Mesenchymal stem cell (in vitro differentiated cells and primary cell): Measurements from ENCODE around the gene ITGB5.

Source experiments
- DNase-seq: peaks from one replicate; pipeline ENCODE4 v3.0.0-alpha.2; 2013
- H2AFZ ChIP-seq: one replicate; pipeline ENCODE4 v1.6.1; 2013; ENCODE audit warnings: low read depth, mild to moderate bottlenecking, control low read depth, inconsistent platforms, low read length, moderate library complexity
- H2AK5ac ChIP-seq: 2 replicates; pipeline ENCODE4 v1.6.1; 2013; ENCODE audit warnings: low read length, moderate library complexity, mild to moderate bottlenecking, inconsistent platforms; ENCODE audit not compliant: severe bottlenecking
- H2BK120ac ChIP-seq: one replicate; pipeline ENCODE4 v1.6.1; 2013; ENCODE audit warnings: low read depth, mild to moderate bottlenecking, inconsistent platforms, low read length, moderate library complexity
- H2BK12ac ChIP-seq, 2 experiments: one replicate each; pipeline ENCODE4 v1.6.1; 2013; ENCODE audit warnings: inconsistent platforms in 2 of 2, low read length in 2 of 2, mild to moderate bottlenecking in 2 of 2, moderate library complexity in 2 of 2, control low read depth in 1 of 2
- H2BK15ac ChIP-seq: one replicate; pipeline ENCODE4 v1.6.1; 2013; ENCODE audit warnings: mild to moderate bottlenecking, low read depth, inconsistent platforms; ENCODE audit not compliant: poor library complexity, severe bottlenecking
- H2BK5ac ChIP-seq: 2 replicates; pipeline ENCODE4 v1.6.1; 2013; ENCODE audit warnings: low read depth, mild to moderate bottlenecking, low read length, control low read depth, inconsistent platforms; ENCODE audit not compliant: poor library complexity, severe bottlenecking
- H3K14ac ChIP-seq, 2 experiments: one replicate each; pipeline ENCODE4 v1.6.1; 2013; ENCODE audit warnings: inconsistent platforms in 2 of 2, low read length in 2 of 2, control low read depth in 1 of 2, mild to moderate bottlenecking in 1 of 2, moderate library complexity in 1 of 2
- H3K18ac ChIP-seq, 2 experiments: one replicate each; pipeline ENCODE4 v1.6.1; 2013; ENCODE audit warnings: inconsistent platforms in 2 of 2, low read length in 2 of 2, control low read depth in 1 of 2, low read depth in 1 of 2, mild to moderate bottlenecking in 1 of 2
- H3K23ac ChIP-seq, 2 experiments: one replicate each; pipeline ENCODE4 v1.6.1; 2013; ENCODE audit warnings: inconsistent platforms in 2 of 2, low read length in 2 of 2, mild to moderate bottlenecking in 2 of 2, moderate library complexity in 2 of 2, control low read depth in 1 of 2
- H3K27ac ChIP-seq: 2 replicates; pipeline ENCODE4 v1.5.1; 2013; ENCODE audit warnings: mild to moderate bottlenecking, moderate library complexity, low read length, control low read depth, inconsistent platforms; ENCODE audit not compliant: poor library complexity, severe bottlenecking
- H3K27me3 ChIP-seq, 2 experiments: 2 replicates each; pipeline versions ENCODE4 v1.6.1 to v1.7.0; 2013; ENCODE audit warnings: low read length in 2 of 2, mild to moderate bottlenecking in 2 of 2, moderate library complexity in 2 of 2, control low read depth in 1 of 2, inconsistent platforms in 1 of 2; ENCODE audit not compliant: control insufficient read depth in 1 of 2, insufficient read depth in 1 of 2
- H3K36me3 ChIP-seq, 2 experiments: 2 replicates each; pipeline versions ENCODE4 v1.6.1 to v1.7.0; 2013; ENCODE audit warnings: low read length in 2 of 2, control low read depth in 1 of 2, inconsistent platforms in 1 of 2, low read depth in 1 of 2, mild to moderate bottlenecking in 1 of 2; ENCODE audit not compliant: insufficient read depth in 2 of 2, control insufficient read depth in 1 of 2
- H3K4ac ChIP-seq, 2 experiments: one replicate each; pipeline ENCODE4 v1.6.1; 2013; ENCODE audit warnings: inconsistent platforms in 2 of 2, low read length in 2 of 2, mild to moderate bottlenecking in 2 of 2, moderate library complexity in 2 of 2, control low read depth in 1 of 2, low read depth in 1 of 2
- H3K4me1 ChIP-seq: 2 replicates; pipeline ENCODE4 v1.6.1; 2013; ENCODE audit warnings: low read depth, low read length, control low read depth; ENCODE audit not compliant: control insufficient read depth, insufficient read depth
- H3K4me2 ChIP-seq: 2 replicates; pipeline ENCODE4 v1.6.1; 2013; ENCODE audit warnings: low read length, mild to moderate bottlenecking, inconsistent platforms; ENCODE audit not compliant: poor library complexity, severe bottlenecking
- H3K4me3 ChIP-seq, 2 experiments: 2 replicates each; pipeline versions ENCODE4 v1.5.1 to v1.7.0; 2013; ENCODE audit warnings: low read length in 2 of 2, mild to moderate bottlenecking in 2 of 2, control low read depth in 1 of 2, low read depth in 1 of 2; ENCODE audit not compliant: insufficient read depth in 1 of 2
- H3K79me1 ChIP-seq: replicated peaks from 2 replicates; pipeline ENCODE4 v1.6.1; 2013; ENCODE audit warnings: mild to moderate bottlenecking, control low read depth, low read length, inconsistent platforms; ENCODE audit not compliant: poor library complexity, severe bottlenecking
- H3K9ac ChIP-seq: 2 replicates; pipeline ENCODE4 v1.7.0; 2013; ENCODE audit warnings: mild to moderate bottlenecking, low read length, moderate library complexity
- H3K9me3 ChIP-seq: 2 replicates; pipeline ENCODE4 v1.7.0; 2013; ENCODE audit warnings: mild to moderate bottlenecking, low read length; ENCODE audit not compliant: control insufficient read depth
- H4K8ac ChIP-seq: one replicate; pipeline ENCODE4 v1.6.1; 2013; ENCODE audit warnings: inconsistent platforms, mild to moderate bottlenecking, low read length, moderate library complexity
- H4K91ac ChIP-seq: one replicate; pipeline ENCODE4 v1.6.1; 2013; ENCODE audit warnings: mild to moderate bottlenecking, low read length, inconsistent platforms
- WGBS: methylation state at CpG from one replicate; pipeline ENCODE4 v1.1.7; 2013; ENCODE audit warnings: mixed read lengths; 5-methylcytosine and 5-hydroxymethylcytosine counted together

ITGB5 gene

DNA sequence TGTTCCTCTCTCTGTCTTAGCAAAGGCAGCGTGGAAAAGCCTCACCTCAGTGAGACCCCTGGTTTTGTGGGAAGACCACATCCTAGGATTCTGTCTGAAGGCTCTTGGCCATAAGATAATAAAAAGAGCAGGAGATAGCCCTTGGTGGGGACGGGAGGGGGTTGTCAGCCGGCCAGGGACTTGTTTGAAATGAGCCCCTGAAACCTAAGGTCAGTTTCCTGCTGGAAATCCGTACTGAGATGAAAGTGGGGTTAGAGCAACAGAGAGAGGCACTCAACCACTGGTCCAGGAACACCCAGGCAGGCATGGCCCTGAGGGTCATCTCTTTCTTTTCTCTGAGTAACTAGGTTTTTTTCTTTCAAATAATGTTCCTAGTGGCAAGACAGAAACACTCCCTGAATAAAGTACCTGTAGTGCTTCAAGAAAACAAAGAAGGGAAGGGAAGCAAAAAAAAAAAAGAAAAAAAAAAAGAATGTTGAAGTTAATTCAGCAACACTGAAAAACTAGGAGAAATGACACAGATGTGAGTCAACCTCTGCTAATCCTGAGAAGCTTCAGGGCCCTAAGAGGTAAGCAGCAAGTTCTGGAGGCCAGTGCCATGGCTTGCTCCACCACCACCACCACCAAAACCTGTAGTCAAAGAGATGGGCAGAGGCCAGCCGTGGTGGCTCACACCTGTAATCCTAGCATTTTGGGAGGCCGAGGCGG, 3.2 kb downstream of the ITGB5 start:
- peak overlapping the region in 1 of 2 experiments; percentile 94 for H3K23ac ChIP-seq
- no peak overlapping the region for H3K4me2 ChIP-seq
- peaks cover 23% of the 10 kb centered on the region for H3K4me1 ChIP-seq
- H2BK5ac ChIP-seq, result no peak overlapping the region
- 54% methylated on average over 7 of the region's 7 CpGs for WGBS
- H4K8ac ChIP-seq, result peak overlapping the region; percentile 87
- no peak overlapping the region for H3K4me3 ChIP-seq
- peak overlapping the region; percentile 94 for H2AK5ac ChIP-seq
- no peak overlapping the region for H2BK15ac ChIP-seq
- peak overlapping the region; percentile 85 for H3K27ac ChIP-seq
- no peaks in the 10 kb centered on the region for H3K79me1 ChIP-seq
- no peak overlapping the region for H3K14ac ChIP-seq
- no peaks in the 10 kb centered on the region for H3K27me3 ChIP-seq
- peak overlapping the region; percentile 40 to 88 for H3K18ac ChIP-seq
- H3K4ac ChIP-seq, result peak overlapping the region; percentile 73 to 81
- peak overlapping the region; percentile 84 for H4K91ac ChIP-seq
- peak; percentile 59 for DNase-seq
- peak overlapping the region; percentile 32 to 67 for H2BK12ac ChIP-seq
- no peak overlapping the region for H2AFZ ChIP-seq
- peak overlapping the region; percentile 35 for H3K9ac ChIP-seq
- H3K36me3 ChIP-seq, result peaks cover 0 to 16% of the 10 kb centered on the region in 2 experiments
- H3K9me3 ChIP-seq, result no peaks in the 10 kb centered on the region
- H2BK120ac ChIP-seq, result peak overlapping the region; percentile 86

DNA sequence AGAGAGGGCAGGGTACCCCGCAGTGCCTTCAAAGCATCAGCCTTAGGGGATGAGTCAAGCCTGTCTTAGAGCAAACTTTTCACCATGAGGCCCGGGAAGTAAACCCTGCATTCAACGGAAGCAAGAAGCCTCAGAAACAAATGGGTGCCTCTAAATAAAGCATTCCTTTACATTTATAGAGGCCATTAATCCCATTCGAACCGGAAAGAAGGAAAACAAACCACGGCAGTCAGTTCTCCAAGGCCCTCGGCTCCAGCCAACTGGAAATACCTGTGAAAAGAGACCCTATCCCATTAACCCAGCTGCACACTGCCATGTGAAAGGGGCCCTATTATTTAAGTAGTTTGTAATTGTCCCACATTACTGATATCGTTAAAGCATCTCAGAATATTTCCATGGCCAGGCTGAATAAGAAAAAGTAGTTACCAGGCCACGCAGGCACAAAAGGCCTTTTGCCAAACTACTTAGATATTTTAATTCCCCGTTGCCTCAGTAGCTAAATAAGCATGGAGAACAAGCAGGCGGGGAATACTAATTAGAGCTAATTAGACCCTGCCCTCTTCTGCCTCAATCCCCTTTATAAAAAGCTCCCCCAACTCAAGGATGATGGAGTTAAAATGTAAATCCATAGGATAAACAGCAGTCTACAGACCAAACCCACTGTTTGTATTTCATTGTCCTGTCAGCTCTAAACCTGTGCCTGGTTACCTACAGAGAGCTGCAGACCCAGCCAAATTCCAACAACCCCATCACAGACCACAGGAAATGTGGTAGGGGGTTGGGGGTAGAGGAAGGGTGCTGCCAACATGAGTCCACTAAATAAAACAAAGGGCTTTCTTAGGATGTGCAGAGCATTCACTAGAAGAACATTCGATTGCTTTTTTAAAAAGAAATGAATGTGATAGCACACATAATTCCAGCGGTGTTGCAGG, 4.1 kb downstream of the ITGB5 start:
- peaks cover 26% of the 10 kb centered on the region for H3K4me1 ChIP-seq
- no peak overlapping the region for H3K23ac ChIP-seq
- peak overlapping the region; percentile 70 to 76 for H2BK12ac ChIP-seq
- peak overlapping the region; percentile 64 to 73 for H3K4ac ChIP-seq
- no peak overlapping the region for H3K4me3 ChIP-seq
- peak overlapping the region; percentile 89 for H4K91ac ChIP-seq
- WGBS, result 40% methylated on average over 11 of the region's 13 CpGs
- peak overlapping the region; percentile 86 for H2AK5ac ChIP-seq
- peak; percentile 60 for DNase-seq
- no peaks in the 10 kb centered on the region for H3K9me3 ChIP-seq
- H3K9ac ChIP-seq, result peak overlapping the region; percentile 35
- no peak overlapping the region for H3K14ac ChIP-seq
- no peaks in the 10 kb centered on the region for H3K27me3 ChIP-seq
- H2BK5ac ChIP-seq, result no peak overlapping the region
- no peak overlapping the region for H2BK15ac ChIP-seq
- peak overlapping the region; percentile 87 for H4K8ac ChIP-seq
- H3K4me2 ChIP-seq, result no peak overlapping the region
- peak overlapping the region; percentile 85 for H3K27ac ChIP-seq
- H3K79me1 ChIP-seq, result no peaks in the 10 kb centered on the region
- H2AFZ ChIP-seq, result no peak overlapping the region
- H3K18ac ChIP-seq, result peak overlapping the region; percentile 97 to 98
- peaks cover 0 to 16% of the 10 kb centered on the region in 2 experiments for H3K36me3 ChIP-seq
- peak overlapping the region; percentile 80 for H2BK120ac ChIP-seq

DNA sequence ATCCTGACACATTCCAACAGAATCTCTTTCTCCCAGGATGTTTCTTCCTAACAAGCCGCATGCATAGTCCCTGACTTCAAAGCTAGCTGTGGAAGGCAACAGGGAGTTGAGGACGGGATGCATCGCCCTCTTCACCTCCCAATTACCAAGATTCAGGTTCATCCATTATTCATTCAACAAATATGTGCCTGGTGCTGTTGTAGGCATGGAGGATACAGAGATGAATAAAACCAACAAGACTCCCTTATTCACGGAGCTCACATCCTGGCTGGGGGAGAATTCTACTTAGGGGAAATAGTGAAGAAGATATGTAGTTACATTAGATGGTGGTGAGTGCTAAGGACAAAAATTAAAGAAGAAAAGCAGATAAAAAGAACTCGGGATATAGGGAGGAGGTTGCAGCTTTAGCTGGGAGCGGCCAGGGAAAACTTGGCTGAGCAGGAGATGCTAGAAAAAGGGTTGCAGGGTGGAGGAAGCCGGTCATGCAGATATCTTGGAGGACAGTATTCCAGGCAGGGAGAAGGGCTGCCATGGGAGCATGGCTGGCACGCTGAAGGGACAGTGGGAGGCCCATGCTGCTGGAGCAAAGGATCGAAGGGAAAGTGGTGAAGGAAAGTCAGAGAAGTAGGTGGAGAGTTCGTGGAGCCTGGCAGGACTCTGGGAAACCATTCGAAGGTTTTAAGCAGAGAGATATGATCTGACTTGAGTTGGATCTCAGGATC, 5.0 kb downstream of the ITGB5 start:
- peak overlapping the region in 1 of 2 experiments; percentile 19 for H3K14ac ChIP-seq
- H3K4me1 ChIP-seq, result peaks cover 29% of the 10 kb centered on the region
- peaks cover 0 to 16% of the 10 kb centered on the region in 2 experiments for H3K36me3 ChIP-seq
- H3K4ac ChIP-seq, result peak overlapping the region; percentile 64 to 88
- H3K79me1 ChIP-seq, result no peaks in the 10 kb centered on the region
- no peak overlapping the region for H3K4me2 ChIP-seq
- no peak overlapping the region for H3K4me3 ChIP-seq
- WGBS, result 67% methylated on average over 9 of the region's 11 CpGs
- H3K27me3 ChIP-seq, result no peaks in the 10 kb centered on the region
- H3K27ac ChIP-seq, result peak overlapping the region; percentile 85
- no peak overlapping the region for H2AFZ ChIP-seq
- peak overlapping the region; percentile 90 for H2BK15ac ChIP-seq
- H3K9me3 ChIP-seq, result no peaks in the 10 kb centered on the region
- peak overlapping the region; percentile 93 for H4K8ac ChIP-seq
- peak overlapping the region; percentile 80 for H2BK120ac ChIP-seq
- no peak overlapping the region for H2BK5ac ChIP-seq
- peak overlapping the region; percentile 97 to 98 for H3K18ac ChIP-seq
- DNase-seq, result no peak
- H4K91ac ChIP-seq, result peak overlapping the region; percentile 89
- no peak overlapping the region for H3K9ac ChIP-seq
- H3K23ac ChIP-seq, result peak overlapping the region in 1 of 2 experiments; percentile 87
- H2AK5ac ChIP-seq, result peak overlapping the region; percentile 24
- H2BK12ac ChIP-seq, result peak overlapping the region; percentile 57 to 76
